K562 (cell line): ENCODE results near the gene MAP4K1.

ENCODE experiments used
- ARID2 ChIP-seq: fragments of 450-650 bp; IDR thresholded peaks from 2 replicates; pipeline ENCODE4 v1.6.1; 2017; ENCODE audit warnings: antibody characterized with exemption, mild to moderate bottlenecking
- CHD4 ChIP-seq: fragments of 200-600 bp; sonication (generic); IDR thresholded peaks from 3 replicates; pipeline ENCODE4 v1.6.1; 2012; ENCODE audit warnings: low read depth, mild to moderate bottlenecking, mixed read lengths, low read length, inconsistent platforms; ENCODE audit not compliant: insufficient read depth, insufficient replicate concordance, poor library complexity, severe bottlenecking
- TF ChIP-seq, protein P1 (sequence below), 3 experiments: IDR thresholded peaks in 2 of 3; conservative IDR thresholded peaks in 1 of 3; 2 replicates each; pipeline ENCODE4 v1.5.1; 2011 to 2012; ENCODE audit warnings: low read length in 3 of 3, mild to moderate bottlenecking in 3 of 3, control low read depth in 2 of 3, improper control_type of control experiment in 1 of 3, inconsistent platforms in 1 of 3, low read depth in 1 of 3, mixed read lengths in 1 of 3, moderate library complexity in 1 of 3; ENCODE audit not compliant: insufficient read depth in 2 of 3

DNA sequence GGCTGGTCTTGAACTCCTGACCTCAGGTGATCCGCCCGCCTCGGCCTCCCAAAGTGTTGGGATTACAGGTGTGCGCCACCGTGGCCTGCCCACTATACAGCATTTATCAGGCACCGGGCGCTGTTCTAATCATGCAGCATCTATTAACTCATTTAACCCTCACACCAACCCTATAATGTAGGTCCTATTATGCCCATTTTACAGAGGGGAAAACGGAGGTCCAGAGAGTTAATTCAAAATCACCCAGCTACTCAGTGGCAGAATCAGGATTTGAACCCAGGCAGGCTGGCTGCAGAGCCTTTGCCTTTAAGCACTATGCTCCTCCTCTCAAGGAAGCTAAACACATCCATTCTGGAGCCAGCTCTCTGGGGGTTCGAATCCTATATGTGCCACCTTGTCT lies 54.3 kb downstream of the MAP4K1 start:
- TF ChIP-seq, protein P1, sequence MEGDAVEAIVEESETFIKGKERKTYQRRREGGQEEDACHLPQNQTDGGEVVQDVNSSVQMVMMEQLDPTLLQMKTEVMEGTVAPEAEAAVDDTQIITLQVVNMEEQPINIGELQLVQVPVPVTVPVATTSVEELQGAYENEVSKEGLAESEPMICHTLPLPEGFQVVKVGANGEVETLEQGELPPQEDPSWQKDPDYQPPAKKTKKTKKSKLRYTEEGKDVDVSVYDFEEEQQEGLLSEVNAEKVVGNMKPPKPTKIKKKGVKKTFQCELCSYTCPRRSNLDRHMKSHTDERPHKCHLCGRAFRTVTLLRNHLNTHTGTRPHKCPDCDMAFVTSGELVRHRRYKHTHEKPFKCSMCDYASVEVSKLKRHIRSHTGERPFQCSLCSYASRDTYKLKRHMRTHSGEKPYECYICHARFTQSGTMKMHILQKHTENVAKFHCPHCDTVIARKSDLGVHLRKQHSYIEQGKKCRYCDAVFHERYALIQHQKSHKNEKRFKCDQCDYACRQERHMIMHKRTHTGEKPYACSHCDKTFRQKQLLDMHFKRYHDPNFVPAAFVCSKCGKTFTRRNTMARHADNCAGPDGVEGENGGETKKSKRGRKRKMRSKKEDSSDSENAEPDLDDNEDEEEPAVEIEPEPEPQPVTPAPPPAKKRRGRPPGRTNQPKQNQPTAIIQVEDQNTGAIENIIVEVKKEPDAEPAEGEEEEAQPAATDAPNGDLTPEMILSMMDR (IDR thresholded peaks at IDR 0.05 in 2 of 3, conservative IDR thresholded peaks at IDR 0.05 in 1 of 3; ENCODE audit: insufficient read depth in 2 of 3, low read depth in 1 of 3, low read length in 3 of 3) = no peak
- no peak for TF ChIP-seq ARID2
- no peak for TF ChIP-seq CHD4
